CD4-positive, alpha-beta T cell treated with Interleukin-10 for 1 hour (primary cell): ENCODE results near the gene RTRAF.

Source experiments
- DNase-seq: peaks from one replicate; pipeline ENCODE4 v3.0.0-alpha.2; 2020

The RTRAF gene

DNA sequence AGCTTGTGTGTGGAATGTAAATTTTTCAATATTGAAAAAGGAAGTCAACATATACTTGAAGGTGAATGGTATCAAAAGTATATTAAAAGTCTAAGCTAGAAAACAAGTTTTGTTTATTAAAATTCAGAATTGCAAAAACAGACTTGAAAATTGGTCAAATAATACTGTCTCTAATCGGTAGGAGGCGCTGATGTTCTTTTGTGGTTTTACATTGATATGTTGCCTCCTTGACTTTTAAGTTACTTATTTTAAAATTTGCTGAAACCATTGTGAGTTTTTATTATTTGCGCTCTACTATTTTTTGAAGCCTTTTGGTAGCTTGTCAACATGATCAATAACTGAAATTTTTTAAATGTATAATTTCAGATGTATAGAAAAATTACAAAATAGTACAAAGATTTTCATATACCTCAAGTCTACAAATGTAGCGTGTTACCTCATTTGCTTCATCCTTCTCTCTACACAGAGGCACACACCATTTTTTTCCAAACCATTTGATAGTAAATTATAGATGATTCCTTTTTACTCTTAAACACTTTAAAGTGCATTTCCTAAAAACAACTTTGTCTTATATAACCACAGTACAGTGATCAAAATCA is 6.9 kb downstream of the RTRAF start:
- peak; percentile 66 for DNase-seq

DNA sequence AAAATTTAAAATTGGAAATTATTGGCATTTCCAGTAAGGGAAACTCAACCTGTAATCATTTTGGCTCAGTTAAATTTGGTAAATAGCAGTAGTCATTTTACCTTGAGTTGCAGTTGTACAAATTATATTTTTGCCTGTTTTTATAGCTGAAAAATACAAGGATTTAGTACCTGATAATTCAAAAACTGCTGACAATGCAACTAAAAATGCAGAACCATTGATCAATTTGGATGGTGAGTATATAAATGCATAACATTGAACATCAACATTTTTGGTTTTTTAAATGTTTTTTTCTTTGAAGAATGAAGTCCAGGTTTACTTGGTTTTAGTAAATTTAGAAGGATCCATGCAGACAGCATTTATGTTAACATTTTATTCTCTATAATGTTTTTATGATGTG is 9.0 kb downstream of the RTRAF start:
- DNase-seq = no peak

DNA sequence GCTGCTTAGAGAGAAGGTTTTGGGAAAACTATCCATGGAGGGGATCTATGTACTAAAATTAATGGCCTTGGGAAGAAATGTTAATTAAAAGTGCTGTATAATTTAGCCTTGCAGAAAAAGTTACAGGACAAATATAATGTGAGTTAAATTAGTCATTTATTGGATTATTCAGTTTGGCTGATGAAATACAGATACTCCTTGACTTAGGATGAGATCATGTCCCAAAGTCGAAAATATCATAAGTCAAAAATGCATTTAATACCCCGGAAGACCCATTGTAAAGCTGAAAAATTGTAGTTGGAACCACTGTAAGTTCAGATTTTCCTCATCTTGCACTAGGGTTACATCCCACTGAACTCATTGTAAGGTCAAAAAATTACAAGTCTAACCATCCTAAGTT is 9.7 kb downstream of the RTRAF start:
- no peak for DNase-seq

DNA sequence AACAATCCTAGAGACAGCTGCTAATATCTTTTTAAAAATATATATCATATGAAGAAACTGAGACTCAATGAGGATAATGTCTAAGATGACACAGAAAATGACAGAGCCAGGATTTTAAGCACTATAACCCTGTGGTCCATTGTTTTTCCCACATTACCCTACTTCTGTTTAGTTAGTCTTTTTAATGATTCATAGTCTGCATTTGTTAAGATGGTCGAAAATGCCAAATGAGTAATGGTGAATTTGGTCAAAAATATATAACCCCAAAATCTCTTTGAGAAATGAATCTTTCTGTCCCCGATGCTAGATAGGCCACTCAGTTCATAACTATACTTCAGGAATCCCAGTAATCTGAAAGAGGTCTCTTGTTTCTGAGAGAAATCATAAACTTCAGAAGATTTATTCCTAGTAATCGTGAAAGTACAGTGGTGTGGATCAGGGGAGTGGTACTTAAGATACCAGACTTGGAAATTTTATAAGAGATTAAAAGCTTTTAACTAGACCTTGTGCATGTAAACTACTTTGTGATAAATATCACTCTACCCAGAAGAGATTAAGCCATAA is 10.8 kb downstream of the RTRAF start:
- DNase-seq = no peak

DNA sequence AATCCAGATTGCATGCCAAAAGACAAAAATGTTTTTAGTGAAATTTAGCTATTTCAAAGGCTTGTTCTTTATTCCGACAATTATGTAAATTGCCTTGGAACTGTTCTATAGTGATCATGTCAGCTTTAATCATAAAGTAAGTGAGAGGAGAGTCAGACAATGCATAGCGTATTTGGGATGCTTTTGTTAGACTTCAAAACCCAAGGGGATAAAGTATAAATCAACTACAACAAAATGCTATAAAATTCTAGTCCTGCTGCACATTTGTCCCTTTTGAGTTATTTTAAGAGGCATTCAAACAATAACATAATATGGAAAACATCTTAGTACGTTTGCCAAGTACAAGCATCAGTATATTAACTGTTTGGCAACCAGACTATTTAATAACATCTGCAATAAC is 11.3 kb downstream of the RTRAF start:
- no peak for DNase-seq

DNA sequence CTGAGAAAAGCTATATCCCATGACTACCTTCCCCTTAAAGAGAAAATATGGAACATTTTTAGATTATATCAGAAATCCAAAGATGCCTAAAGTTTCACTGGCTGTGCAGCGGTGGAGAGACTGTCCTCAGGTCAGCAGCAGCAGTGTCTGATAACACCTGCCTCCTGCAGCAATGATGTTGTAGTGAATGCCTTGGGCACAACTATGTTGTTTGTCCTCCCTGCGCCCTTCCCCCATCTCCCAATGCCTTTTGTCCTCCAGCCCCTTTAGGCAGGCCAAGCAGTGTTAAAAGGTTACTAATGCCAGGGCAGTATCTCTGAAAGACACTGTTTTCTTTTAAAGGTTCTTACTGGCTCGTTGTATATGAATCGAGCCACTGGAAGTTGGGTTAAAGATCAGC is 13.2 kb downstream of the RTRAF start:
- DNase-seq = no peak

DNA sequence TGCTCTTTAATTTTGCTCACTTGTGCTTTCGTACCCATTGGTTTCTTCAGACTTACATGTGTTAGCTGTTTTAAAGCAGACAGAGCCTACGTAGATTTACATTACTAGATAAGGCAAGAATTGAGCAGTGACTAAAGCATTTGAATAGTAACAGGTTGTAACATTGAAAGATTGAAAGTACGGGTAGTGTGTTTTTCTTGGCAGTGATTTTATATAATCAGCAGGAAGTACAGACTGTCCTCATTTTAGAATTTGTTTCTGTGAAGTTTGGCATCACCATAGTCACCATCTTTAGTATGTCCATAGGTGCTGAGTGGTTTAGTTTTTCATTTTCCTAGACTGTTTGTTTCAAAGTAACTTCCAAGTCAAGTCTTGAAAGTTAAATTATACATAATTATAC is 14.0 kb downstream of the RTRAF start:
- DNase-seq = no peak

DNA sequence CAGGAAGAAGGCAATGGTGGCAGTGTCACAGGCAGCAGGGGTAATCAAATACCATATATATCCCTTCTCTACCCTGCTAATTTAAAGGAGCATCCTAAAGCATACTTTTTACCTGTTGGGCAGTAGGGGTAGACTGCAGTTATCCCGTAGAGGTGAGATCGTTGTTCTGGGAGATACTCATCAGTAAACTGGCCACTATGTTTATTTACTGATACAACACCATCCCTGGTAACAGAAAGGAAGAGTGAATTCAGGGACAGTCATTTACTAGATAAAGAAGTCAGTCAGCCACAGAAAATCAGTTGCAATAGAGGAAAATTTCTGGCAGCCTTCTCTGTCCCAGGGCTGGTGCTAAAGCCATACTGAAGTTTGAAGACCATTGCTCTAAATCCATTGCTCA is 16.3 kb downstream of the RTRAF start:
- DNase-seq = no peak

DNA sequence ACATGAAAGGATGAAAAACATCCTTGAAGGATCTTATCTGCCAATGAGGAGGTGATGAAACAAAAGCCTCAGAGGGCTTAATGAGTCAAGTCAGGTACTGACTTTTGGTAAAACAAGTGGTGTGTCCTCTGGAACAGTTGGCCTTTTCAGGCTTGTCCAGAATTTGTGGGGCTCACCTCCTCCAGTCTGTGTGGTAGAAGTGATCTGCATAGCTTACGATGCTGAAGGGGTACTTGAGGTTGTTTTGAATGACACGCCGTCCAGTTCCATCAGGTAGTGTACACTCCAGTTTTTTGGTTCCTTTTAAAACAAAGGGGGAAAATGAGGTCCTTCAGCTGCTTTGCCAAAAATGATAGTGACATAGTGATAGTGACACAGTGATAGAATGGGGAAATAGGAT is 17.0 kb downstream of the RTRAF start:
- no peak for DNase-seq

DNA sequence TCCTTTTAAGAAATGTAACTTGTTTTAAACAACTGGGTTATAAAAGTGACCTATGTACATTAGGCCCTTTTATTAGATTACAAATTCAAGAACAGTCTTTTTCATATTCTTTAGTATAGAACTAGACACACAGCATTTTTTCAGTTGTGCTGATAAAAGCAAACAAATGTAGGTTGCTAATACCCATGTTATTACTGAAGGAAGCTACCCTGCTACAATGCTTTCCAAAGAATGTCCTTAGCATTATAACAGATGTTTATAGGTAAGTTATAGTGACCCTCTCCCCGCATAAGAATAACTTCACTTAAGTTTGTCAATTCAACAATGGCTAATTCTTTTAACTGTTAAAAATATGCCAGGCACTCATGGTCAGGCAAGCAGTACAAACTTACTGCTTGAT is 17.9 kb downstream of the RTRAF start:
- no peak for DNase-seq

DNA sequence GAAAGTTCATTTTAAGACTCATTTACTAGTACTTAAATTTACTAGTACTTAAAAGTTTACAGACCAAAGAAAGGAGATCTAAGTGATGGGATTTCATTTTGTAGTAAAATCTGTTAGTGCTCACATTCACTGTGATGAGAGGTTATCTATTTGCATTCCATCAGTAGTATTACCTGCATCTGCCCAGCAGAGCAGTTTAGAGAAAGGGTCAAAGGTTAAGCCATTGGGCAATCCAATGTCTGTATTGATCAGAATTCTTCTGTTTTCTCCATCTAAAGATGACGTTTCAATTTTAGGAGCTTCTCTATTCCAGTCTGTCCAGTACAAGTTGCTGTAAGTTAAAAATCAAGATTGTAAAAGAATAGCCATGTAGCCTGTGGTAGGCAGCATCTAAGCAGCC is 18.3 kb downstream of the RTRAF start:
- DNase-seq = no peak

DNA sequence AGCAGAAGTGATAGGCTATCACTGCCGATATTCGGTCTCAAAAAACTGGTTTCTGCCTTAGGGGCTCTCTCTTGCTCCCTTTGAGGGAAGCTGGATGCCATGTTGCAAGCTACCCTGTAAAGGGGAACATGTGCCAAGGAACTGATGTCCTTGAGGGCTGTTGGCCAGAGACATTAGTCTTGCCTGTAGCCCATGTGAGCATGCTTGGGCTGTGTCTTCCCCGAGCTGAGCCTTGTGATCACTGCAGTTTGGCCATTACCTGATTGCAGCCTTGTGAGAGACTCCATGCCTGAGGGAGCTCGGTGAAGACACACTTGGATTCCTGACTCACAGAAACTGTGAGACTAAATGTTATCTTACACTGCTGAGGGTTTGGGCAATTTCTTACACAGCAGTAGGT is 18.8 kb downstream of the RTRAF start:
- no peak for DNase-seq

DNA sequence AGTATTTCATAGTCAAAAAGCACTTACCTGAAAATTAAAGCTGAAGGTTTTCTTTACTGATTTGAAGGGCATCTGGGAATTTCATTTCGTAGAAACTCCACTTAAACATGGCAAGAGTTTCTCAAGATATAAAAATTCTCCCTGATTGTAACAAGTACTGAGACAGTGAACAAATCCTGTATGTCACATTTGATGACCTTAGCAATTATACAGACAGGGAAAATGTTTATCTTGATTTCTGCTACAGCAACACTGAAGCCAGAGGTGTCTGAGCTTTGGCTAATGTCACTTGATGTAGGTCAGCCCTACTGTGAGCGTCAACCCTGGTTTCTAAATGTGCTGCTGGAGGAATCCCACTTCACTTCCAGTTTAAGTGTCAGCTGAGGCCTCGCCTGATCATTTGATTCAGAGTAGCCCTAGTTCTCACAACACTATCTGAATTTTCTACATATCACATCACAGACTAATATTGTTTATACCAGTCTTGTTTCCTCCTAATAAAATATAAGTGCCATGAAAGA is 20.9 kb downstream of the RTRAF start:
- DNase-seq = no peak

DNA sequence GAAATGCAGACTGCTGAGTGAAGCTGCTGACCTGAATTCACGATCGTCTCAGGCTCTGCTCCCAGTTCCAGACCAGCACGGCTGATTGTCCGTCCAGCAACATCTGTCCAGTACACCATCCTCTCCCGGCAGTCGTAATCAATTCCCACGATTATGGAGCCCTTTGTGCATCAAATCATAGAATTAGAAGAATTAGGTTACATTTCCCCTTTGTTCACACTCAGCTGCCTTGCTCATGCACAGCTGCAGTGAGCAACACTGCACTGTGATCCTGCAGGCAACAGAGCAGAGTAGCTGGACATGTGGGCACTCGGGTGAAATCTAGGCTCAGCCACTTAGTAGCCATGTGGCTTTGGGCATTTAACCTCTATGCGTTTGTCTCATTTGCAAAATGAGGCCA is 22.2 kb downstream of the RTRAF start:
- DNase-seq = no peak

DNA sequence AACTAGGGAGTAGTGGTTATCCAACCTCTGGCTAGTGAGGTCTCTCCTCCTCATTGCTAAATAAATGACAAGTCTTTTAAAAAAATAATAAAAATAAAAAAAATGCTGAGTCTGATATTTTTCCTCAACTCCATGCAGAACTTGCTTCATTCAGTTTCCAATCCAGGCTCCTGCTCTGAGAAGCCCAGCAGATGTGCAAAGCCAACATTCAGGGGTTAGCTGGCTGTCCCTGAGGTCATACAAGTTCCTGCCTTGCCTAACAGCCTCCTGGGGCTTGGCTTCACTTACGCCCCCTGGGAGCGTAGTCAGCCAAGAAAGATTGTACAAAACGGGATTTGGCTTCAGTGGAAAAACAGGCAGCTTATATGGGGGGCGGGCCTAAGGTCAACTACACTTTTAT is 23.3 kb downstream of the RTRAF start:
- no peak for DNase-seq

DNA sequence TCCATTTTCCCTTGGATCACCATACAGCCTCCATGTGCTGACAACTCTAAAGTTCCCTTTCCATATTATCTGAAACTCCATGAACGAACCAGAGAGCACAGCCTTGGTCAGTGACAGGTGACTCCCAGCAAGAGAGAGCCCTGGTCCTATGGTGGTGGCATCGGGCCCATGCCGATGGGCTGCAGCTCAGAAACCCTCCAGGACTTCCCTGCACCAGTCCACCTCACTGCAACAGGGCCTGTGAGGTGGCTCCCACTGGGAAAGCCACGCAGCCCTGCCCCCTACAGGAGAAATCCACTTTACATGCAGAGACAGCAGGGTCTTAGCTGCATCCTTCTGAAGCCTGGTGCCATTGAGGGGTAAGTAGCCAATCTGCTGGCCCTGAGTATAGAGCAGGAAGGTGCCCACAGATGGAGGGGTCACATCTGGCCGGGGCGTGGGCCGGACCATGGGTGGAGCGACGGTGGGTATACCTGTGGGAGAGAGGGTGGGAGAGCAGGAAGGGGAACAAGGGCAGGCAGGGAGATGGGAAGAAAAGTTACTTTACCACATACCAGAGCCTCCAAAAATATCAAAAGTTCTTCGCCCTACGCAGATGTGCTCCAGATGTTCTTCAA is 24.7 kb downstream of the RTRAF start:
- DNase-seq = no peak

DNA sequence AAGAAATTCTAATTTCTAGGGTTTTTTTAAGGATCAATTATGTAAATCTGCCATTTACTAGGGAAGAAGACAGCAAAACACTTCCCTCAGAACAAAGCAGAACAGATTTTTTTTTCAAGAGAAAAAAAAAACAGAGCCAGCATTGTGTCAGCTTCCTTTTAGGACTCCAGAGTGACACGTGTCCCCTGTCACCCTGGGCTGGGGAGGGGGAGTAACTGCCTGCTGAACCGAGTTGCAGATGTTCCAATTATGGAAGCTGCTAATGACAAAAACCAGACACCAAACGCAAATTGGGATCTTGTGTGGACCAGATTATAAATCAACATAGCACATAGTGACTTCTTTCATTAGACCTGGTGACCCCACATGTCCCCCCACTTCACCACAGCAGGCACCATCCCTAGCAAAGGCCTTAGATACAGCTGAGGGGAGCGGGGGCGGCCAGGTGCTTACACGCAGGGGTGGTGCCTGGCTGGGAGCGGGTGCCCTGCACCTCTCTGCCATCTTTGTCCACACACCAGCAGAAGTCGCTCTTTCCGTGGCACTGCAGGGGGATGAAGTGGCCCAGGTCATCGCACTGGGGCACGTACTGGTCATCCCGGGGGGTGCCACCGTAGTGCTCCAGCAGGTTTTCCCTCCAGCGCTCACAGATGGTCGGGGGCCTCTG is 25.4 kb downstream of the RTRAF start:
- DNase-seq = no peak

DNA sequence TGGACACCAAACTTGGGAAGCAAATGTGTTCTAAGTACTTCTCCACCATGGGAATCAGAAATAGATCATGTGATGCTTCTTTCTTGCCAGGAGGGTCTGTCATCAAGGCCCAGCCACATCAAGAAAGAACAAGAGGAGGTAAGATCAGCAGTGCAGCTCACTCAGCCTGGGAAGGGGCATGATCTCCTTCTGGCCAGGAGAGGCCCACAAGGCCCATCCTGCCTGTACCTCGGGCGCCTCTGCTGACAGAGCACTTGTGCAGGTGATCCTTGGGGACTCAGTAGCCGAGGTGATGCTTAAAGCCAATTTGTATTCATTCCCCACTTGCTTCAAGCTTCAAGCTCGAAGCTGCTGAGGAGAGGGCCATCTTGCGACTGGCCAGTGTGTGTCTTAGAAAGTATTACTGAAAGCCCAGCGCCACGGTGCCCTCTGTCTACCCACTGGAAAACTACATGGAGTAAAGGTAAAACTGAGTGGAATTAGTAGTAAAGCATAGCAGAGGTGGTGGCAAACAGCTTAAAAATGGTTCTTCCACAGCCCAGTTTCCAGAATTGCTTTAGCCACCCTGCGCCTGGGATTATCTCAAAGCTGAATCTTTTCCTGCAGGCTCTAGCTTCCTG is 26.2 kb downstream of the RTRAF start:
- no peak for DNase-seq

DNA sequence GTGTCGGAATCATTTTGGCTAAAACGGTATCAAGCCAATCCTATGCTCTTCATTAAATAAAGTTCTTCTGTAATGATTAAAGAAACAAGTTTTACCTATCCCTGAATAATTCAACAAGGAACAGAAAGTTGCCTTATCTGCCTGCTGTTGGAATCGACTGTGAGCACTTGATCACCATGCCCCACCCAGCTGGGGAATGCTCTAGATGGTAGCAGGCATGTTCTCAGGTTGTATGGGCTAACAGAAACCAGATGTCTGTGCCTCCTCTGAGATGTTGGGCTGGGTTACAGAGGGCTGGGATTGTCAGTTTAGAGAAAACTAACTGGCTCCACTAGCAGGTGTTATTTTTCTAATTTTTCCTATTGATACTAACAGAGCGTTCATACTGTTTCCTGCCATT is 28.9 kb downstream of the RTRAF start:
- no peak for DNase-seq

DNA sequence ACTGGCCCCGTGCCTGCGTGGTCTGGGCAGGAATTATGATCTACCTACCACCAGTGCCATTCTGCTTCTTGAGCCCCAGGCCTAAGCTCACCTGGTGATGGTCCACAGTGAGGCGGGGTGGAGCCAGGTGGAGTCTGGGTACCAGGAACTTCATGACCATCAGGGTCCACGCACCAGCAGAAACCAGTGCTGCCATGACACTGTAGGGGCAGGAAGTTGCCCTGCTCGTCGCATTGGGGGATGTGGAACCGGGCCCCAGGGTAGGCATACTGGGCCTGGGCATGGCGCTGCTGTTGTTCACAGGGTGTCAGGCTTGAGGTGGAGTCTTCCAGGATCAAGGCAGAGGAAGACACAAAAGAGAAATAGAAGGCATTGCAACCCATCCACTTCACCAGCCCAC is 29.6 kb downstream of the RTRAF start:
- DNase-seq = no peak

DNA sequence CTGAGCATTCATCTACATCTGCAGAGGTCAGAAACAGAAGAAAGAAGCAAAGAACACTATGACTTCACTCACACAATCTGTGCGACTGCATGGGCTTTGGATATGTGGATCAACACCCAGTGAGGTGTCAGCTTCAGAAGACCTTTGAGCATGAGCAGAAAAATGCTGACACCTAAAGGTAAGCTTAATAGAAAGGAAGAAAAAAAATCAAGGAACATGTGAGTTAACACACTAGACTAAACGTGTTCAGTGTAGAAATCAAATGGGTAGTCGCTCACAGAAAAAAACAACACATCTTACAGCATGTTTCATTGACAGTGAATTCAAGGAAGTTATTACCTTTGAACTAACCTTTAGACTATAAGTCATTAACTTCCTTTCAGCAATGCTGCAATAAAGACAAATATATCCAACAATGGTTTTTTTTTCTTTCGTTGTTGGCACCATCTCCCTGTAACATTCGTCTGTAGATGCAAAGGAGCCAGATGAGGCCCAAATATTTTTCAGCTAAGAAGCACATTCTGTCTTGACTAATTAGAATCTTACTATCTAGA is 30.9 kb downstream of the RTRAF start:
- no peak for DNase-seq

DNA sequence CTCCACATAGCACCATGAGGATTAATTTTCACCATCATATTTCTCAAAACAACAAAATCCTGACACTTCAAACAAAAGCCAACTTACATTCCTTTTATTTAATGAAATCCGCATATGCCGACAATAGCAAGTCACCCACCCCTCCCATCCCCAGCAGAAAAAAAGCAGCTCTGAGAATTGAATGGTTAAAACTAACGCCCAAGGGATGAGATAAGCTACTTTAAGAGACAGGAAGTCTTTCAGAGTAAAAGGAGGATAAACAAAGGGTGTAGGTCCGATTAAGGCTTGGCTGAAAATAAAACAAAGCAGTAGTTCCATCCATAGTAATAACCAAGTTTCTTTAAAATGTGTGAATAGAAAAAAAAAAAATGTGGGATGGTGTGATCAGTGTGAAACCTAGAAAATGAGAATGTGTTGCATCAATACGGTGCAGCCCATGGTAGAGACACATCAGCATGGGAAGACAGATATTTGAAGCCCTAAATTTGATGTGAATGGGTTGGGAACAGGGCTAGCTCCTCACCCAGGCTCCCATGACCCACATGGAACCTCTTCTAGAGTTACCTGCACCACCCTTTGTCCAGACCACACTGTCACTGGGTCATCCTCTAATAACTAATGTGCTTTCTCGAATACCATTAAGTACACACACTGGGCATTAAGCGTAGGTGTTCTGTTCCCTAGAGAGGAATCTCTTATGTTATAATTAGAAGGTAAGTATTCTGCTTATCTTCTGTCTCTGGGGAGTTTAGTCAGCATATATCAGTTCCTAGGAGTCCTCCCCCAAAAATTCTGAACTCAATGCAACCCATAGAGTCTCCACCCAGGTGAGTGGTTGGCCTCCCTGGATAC is 31.7 kb downstream of the RTRAF start:
- no peak for DNase-seq
